HG03196 (cell line): ENCODE measurements around the gene PDE8A.
"Not testable (repeated sequence)": the region's sequence is repeated elsewhere in the genome, so short reads cannot be mapped to it uniquely, and the experiment has no call there.

Experiments used
- ATAC-seq: cut with Tn5 transposase; IDR thresholded peaks from one replicate; pipeline ENCODE4 v1.9.1; 2021; ENCODE audit not compliant: unreplicated experiment

PDE8A gene

DNA sequence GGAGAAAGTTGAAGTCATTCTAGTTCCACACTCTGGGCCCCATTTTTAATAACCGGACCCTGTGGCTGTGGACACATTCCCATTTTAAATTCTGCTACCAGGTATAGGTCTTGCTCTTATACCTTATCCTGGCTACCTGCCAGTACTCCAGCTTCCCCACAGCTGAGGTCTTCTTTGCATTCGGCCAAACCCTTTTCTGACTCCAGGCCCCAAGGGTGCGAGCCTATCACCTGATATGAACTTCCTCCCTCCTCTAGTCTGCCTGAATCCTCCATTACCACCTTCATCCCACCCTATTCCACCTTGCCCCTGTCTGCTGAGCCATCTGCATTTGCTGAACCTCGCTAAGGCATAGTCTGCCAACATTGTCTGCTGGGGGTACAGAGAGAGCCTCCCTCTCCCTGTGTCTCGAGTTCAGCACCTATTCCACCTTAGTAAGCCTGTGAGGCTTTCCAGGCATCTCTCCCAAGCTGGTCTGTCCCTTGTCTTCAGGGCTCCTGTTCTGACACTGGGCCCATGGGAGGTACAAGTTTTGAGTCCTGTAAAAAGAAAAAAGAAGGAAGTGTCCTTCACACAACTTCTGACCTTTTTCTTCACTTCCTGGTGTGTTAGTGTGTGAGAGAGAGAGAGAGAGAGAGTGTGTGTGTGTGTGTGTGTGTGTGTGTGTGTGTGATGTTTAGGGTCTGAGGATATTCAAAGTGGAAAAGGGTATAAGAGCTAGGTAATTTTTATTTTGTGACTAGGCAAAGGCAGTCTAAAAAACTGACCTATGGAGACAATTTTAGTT lies 27.0 kb downstream of the PDE8A start:
- no peak for ATAC-seq

DNA sequence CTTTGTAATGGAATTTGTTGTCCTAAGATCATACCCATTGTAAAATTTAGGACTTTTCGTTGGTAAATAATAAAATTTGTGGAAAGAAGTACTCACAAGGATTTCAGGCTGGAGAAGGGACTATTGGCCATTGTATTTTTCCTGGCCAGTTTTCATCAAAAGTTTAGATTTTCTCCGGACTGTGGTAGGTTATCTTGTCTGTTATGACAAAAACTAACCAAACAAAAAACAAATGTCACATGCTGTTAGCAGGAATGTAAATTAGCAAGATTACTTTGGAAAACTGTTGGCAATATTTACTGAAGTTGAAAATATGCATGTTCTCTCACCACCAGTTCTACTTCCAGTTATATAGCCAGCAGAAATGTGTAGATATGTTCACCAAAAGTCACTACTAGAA lies 27.8 kb downstream of the PDE8A start:
- no peak for ATAC-seq

DNA sequence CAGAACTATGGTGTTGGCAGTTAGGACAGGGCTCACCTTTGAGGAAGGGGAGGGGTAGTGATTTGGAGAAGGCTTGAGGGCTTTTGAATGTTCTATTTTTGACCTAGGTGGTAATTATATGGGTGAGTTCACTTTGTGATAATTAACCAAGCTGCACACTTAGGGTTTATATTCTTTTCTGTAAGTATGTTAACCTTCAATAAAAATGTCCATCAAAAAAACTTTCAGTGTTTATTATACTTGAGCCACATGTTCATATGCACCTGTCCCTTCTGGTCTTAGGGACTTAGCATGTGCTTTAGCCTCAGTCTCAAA lies 28.4 kb downstream of the PDE8A start:
- no peak for ATAC-seq

DNA sequence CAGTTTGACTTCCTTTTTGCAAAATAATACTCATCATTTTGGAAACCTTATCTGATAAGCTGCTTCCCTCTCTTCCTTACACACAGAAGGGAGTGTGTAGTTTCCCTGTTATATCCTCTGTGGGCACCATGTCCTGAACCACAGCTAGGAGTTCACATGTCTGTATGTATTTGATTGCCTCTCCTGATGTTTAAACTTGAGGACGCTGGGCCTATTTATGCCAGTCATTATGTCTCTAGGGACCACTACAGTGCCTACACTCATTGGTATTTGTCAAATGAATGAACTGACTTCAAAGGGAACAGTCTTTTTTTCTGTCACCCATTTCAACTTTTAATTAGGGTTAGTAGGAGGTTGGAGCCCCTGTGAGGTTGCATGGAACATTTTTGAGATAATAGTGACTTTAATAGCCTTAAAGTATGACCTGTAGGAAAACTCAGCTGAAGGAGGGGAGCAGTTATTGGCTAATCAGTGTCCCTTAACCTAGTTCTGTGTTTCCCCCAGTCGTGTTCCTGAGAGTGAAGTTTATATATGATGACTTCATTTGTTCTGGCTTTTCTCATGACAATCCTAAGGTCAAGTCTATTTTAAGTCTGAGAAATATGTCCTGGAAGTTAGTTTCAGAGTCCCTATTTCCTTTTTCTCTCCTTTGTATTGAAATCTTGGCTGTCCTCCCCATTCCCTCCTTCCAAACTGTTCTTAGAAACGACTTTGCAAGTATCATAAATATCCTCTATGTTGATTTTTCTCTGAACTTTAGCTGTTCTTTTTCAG lies 28.9 kb downstream of the PDE8A start:
- ATAC-seq, result no peak

DNA sequence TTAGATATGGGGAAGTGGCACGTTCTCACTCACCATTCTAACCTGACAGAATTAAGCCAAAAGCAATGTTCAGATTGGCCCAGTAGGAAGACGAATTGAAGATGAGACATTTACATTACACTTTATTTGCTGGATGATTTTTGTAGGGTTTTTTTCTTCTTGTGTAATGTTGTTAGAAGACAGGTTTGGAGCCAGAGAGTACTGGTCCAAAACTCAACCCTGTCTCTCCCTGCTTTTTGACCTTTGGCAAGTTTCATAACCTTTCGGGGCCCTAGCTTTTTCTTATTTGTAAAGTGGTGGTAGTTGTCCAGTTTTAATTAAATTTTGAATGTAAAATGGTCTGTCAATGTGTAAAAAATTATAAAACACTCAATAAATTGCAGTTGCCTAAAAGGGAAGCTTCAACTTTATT lies 29.5 kb downstream of the PDE8A start:
- no peak for ATAC-seq

DNA sequence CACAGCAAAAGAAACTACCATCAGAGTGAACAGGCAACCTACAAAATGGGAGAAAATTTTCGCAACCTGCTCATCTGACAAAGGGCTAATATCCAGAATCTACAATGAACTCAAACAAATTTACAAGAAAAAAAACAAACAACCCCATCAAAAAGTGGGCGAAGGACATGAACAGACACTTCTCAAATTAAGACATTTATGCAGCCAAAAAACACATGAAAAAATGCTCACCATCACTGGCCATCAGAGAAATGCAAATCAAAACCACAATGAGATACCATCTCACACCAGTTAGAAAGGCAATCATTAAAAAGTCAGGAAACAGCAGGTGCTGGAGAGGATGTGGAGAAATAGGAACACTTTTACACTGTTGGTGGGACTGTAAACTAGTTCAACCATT lies 30.1 kb downstream of the PDE8A start:
- ATAC-seq, result not testable (repeated sequence)

DNA sequence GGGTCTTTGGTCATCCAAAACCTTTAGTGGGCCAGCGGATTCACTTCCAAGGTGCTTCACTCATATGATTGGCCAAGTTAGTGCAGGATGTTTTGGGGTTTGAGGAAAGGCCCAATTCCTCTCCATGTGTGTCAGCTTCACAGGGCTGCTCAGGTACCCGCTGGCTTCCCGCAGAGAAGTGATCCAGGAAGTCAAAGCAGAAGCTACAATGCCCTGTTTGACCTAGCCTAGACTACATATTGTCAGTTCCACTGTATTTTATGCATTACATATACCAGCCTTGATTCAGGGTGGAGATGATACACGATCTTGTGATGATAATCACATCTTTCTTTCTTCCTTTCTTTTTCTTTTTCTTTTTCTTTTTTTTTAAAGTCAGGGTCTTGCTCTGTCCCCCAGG lies 32.1 kb downstream of the PDE8A start:
- no peak for ATAC-seq

DNA sequence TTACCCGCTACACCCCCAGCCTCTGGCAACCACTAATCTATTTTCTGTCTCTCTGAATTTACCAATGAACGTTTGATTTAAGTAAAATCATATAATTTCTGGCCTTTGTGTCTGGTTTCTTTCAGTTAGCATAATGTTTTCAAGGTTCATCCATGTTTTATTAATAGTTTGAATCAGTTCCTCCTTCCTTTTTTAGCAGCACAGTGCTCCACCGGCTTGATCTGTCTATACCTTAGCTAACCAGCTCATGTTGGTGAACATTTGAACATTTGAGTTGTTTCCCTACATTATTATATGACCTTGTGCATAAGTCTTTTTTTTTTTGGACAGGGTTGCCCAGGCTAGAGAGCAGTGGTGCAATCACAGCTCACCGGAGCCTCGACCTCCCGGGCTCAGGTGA lies 33.3 kb downstream of the PDE8A start:
- ATAC-seq, result no peak

DNA sequence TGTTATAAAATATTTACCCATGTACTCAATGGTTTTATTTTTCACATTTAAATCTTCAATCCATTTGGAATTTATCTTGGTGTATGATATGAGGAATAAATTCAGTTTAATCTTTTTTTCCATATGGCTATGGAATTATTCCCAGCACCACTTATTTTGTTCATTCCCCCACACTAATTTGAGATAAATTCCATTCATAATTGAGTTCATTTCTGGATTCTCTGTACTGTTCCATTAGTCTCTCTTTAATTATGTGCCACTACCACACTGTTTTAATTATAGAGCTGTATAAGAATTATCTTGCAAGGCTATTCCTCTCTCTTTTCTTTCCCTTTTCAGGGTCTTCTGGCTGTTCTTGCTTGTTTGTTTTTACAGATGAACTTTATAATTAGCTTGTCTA lies 34.6 kb downstream of the PDE8A start:
- ATAC-seq, result no peak

DNA sequence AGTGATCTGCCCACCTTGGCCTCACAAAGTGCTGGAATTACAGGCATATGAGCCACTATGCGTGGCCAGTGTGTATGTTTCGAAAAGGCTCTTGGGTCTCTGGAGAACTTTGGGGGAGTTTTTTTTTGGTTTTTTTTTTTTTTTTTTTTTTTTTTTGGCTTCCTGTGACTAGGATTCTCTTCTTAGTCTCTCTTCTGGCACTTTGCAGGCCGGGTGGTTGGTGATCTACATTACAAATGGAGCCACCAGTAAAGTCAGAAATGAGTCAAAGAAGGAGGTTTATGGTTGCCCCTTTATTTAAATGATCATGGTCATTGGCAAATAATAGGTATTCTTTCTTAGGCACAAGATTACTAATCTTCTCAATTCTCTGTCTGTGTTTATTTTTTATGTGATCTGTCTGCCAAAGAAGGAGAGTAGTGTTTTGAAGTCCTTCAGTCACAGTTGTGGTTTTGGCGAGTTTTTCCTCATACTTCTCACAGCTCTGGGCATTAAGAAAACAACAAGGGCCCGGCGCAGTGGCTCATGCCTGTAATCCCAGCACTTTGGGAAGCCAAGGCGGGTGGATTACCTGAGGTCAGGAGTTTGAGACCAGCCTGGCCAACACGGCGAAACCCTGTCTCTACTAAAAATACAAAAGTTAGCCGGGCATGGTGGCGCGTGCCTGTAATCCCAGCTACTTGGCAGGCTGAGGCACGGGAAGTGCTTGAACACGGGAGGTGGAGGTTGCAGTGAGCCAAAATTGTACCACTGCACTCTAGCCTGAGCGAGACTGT lies 38.3 kb downstream of the PDE8A start:
- ATAC-seq, result no peak

DNA sequence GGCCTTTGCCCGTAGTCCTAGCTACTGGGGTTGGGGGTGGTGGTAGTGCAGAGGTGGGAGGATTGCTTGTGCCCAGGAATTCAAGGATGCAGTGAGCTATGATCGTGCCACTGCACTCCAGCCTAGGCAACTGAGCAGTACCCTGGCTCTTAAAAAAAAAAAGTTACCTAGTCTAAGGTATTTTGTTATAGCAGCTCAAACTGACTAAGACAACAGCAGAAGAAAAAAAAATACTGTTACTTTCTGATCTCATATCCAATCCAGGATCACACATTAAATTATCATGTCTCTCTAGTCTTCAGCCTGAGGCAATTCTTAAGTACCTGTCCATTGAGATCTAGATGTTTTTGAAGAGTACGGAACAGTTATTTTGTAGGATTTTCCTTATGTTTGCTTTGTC lies 39.8 kb downstream of the PDE8A start:
- ATAC-seq, result no peak

DNA sequence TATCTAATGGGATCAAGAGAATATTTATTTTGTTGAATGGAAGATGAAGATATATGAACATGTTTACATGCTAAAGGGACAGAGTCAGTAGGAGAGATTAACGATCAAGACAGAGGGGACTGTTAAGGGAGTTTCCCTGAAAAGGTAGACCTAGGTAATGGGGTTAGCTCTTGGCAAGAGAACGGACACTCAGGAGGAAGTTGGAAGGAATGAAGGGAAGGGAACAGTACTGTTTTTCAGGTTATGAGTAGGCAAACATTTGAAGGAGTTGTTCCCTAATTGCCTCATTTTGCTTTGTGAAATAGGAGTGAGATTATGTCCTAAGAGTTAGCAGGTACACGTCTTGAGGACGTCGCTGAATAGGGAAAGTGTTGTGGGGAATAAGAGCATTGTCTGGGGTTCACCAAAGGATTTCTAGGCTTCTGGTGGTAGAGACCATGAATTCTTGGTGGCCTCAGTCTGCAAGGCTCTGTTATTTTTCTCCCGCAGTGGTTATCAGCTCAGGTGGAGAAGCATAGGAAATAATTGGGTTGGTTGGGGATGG lies 41.3 kb downstream of the PDE8A start:
- ATAC-seq, result no peak

DNA sequence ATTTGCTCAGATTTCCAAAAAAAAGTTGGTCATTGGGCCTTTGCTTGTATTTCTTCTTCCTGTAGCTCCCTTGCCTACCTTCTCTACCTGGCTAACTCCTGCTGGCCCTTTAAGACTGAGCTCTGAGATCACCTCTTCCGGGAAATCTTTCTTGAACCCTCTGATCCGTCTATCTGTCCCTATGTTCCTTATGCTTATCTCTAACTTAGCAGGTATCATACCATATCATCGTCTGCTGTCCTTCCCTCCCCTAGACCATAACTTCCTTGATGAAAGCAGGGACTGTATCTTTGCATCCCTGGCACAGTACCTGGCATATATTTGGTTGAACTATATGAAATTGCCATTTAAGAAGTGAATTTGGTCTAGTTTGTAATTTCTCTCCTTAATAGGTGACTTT lies 42.3 kb downstream of the PDE8A start:
- no peak for ATAC-seq

DNA sequence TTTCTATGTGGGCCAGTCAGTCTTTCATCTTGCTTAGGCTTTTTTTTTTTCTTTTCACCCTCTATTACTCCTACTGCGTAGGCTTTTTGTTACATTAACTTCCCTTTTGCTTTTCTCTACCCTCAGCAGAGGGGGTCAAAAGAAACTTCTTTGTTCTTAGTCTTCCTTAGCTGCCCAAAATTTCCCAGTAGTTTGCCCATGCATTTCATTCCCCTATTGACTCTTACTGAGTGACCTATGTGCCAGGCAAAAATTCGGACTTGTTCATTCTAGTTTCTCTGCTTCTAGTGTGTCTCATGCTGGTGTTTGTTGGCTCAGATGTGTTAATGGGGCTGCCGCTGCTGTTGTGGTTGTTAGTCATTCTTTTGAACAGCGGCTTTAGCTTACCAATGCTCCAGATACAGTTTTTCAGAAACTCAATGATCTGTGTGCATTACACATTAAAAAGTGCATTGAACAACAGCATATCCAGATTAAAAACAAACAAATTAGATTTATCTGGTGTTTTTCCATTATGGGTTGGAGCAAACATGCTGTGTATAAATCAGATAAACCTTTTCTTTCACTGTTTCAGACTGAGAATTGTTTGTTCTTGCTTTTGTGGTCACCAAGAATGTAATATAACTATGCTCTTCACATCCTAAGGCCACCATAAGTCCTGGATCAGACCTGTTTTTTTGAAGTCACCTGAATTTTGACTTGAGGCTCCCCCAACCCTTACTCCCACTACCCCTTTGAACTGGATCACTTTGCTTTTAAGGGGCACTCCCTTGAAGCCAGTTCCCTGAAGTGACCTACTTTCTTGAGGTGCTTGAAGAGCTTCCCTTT lies 43.1 kb downstream of the PDE8A start:
- ATAC-seq, result no peak

DNA sequence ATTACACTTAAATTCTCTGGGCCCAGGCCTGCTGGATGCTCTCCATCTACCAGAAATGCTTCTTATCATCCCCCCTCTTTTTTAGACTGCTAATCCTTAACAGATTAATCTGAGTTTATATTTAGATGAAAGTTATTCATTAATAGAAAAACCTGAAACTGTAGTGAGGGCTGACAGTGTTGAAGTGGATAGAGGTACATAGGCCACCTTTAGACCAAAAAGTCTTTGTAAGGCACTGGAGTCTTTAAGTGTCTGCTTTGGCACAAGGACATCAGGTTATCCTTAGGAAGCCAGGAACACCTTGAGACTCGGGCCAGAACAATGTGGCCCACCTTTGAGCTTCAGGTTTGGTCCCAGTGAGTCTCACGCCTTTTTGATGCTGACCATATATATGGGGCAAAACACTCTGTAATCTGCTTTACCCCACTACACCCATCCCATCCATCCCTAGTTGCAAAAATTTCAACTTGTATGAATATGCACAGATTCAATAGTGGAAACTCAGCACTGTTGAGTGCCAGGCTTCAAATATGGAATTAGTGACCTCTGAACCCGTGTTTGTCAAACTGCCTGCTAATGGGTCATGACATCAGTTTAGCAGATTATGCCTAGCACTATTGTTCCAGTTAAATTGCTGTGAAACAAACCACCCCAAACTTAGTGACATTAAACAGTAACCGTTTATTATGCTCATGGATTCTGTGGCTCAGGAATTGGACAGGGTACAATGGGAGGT lies 44.0 kb downstream of the PDE8A start:
- no peak for ATAC-seq

DNA sequence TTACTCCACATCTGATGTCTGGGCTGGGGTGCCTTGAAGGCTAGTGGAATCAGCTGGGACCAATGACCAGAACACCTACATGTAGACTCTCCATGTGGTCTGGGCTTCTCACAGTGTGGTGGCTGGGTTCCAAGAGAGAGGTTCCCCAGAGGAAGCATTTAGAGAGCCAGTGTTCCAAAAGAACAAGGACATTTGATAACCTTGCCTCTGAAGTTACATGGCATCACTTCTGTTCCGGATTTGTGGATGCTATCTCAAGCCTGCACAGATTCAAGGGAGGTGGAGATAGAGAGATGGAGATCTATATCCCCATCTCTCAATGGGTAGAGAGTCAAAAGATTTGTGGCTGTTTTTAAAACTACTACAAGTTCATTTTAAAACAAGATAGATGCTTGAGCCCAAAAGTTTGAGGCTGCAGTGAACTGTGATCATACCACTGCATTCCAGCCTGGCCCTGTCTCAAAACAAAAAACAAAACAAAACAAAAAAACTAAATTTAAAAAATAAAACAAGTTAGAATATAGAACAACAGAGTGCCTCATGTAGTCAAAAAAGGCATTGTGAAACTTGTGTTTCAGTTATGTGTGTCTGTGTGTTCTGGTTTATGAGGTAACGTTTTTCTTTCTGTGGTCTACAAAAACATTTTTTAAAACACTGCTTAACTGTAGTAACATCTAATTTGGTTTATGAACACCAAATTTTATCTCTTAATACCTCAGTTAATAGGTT lies 44.8 kb downstream of the PDE8A start:
- no peak for ATAC-seq

DNA sequence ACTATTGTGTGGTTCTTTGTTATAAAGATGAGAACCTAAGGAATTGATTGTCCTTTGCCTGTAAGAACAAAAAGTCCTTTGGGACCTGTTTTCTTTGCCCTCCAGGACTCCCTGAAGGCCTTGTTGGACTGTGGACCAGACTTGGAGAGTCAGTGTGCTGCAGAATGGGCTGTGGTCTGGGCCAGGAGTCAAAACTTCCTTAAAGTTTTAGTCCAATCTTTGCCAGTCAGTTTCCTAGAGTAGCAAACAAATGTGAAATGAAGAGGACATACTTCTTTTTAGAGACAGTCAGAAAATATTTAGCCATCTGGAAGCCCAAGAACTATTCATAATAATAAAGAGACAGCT lies 45.4 kb downstream of the PDE8A start:
- ATAC-seq, result no peak

DNA sequence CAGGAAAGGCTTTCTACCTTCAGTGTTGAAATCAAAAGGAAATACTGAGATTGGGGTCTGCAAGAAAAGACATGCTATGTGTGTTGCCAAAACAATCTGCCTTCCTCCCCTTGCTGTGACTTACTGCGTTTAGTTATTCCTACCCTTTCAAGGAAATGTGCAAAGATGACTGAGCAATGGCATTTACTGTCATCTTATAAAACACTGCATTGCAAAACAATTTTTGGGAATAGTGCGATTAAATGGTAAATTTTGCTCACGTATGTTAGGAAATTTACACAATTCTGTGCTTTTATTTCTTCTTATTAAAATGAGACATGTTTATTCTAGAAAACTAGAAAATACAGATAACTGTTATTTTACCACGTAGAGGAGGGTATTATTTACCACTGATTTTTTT lies 45.8 kb downstream of the PDE8A start:
- ATAC-seq, result no peak

DNA sequence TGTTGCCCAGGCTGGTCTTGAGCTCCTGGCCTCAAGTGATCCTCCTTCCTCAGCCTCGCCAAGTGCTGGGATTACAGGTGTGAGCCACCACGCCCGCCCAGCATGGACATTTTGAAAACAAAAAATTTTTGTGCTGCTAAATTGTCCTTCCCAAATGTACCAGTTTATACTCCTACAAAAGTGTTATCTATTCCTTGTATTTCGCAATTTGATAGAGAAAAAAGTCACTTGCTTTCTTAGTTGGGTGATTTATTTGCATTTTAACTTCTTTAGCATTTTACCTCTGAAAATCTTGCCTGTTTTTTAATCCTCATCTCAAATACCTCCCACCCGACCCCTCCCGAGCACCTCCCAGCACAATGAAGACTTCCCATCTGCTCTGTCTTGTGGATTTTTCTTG lies 46.8 kb downstream of the PDE8A start:
- no peak for ATAC-seq

DNA sequence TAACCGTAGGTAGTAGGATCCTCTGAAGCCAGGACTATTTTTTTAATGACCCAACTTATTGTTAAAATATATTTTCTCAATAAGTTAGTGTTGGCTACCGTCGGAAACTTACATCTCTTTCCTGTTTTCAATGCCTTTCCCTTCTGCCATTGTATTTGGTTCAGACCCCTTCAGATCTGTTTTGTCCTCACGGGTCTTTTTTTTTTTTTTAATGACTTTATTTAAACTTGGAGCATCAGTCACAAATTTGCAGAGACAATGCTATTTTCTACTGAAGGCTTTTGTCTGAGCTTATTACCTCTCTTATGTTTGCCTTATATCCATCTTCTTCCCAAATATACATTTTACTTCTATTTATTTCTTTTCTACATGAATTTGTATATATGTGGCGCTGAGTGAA lies 47.6 kb downstream of the PDE8A start:
- ATAC-seq, result no peak
